Tibial nerve (tissue), 4 donors: ENCODE results near the gene FEZF2. TPM values are rescaled to one million over a fixed set of nuclear protein-coding genes. Genes with fewer than 3 reads are reported as not detected.

ENCODE experiments used
- DNase-seq, 2 donors: peaks; one replicate each; pipeline ENCODE4 v3.0.0-alpha.2; 2019; ENCODE audit warnings: low spot score in 2 of 2
- H3K27ac ChIP-seq, 4 donors: fragments of 200-600 bp; sonication (generic) in 3 of 4; one replicate each; pipeline ENCODE4 v1.5.1; 2017 to 2019; ENCODE audit warnings: mild to moderate bottlenecking in 1 of 4
- H3K27me3 ChIP-seq, 2 donors: fragments of 200-600 bp; sonication (generic) in 1 of 2; one replicate each; pipeline versions ENCODE4 v1.5.1 to v1.6.0; 2017 to 2019
- H3K36me3 ChIP-seq, 3 donors: fragments of 200-600 bp; sonication (generic); one replicate each; pipeline ENCODE4 v1.5.1; 2018 to 2019
- H3K4me1 ChIP-seq, 4 donors: fragments of 200-600 bp; sonication (generic) in 3 of 4; one replicate each; pipeline ENCODE4 v1.5.1; 2017 to 2019
- H3K4me3 ChIP-seq, 4 donors: fragments of 200-600 bp; sonication (generic) in 3 of 4; one replicate each; pipeline ENCODE4 v1.5.1; 2017 to 2019; ENCODE audit warnings: mild to moderate bottlenecking in 1 of 4, moderate library complexity in 1 of 4
- H3K9me3 ChIP-seq, 4 donors: fragments of 200-600 bp; sonication (generic) in 3 of 4; one replicate each; pipeline ENCODE4 v1.5.1; 2017 to 2019
- CTCF ChIP-seq, 5 experiments: fragments of 200-600 bp in 3 of 5; fragments of 450-650 bp in 2 of 5; sonication (generic) in 3 of 5; IDR thresholded peaks; one replicate each; pipeline ENCODE4 v1.5.1; 2016 to 2019; ENCODE audit warnings: antibody characterized with exemption in 5 of 5, mild to moderate bottlenecking in 3 of 5, moderate library complexity in 2 of 5
- EP300 ChIP-seq, 2 donors: sonication (generic); formaldehyde crosslinking; IDR thresholded peaks; one replicate each; pipeline ENCODE4 v1.6.1; 2017; ENCODE audit warnings: antibody characterized with exemption in 2 of 2, mild to moderate bottlenecking in 1 of 2
- POLR2A ChIP-seq, 2 donors: fragments of 450-650 bp; IDR thresholded peaks; one replicate each; pipeline ENCODE4 v1.6.1; 2017; ENCODE audit warnings: antibody characterized with exemption in 2 of 2, mild to moderate bottlenecking in 2 of 2, moderate library complexity in 2 of 2
- WGBS, 2 donors: methylation state at CpG; one replicate each; pipeline ENCODE4 v1.1.5; 2018; 5-methylcytosine and 5-hydroxymethylcytosine counted together
- total RNA-seq, 4 donors: library from RNA; depleted of rRNA; stranded (reverse); fragments of >200 nt; gene quantifications; one replicate each; pipeline ENCODE4 v1.1.0, GENCODE V29; 2016

FEZF2 gene
- not detected for total RNA-seq

- Histone ChIP-seq H3K36me3 (no peaks in the 10 kb centered on the region), H3K27me3 (peaks cover 12 to 98% of the 10 kb centered on the region in 2 donors), H3K9me3 (no peaks in the 10 kb centered on the region), H3K4me3 (peak within 1 kb of the TSS in 3 of 4 donors; percentile 14 to 38 (median 25)), H3K27ac (no peak within 1 kb of the TSS), H3K4me1 (peaks cover 0 to 87% (median 27%) of the 10 kb centered on the region in 4 donors)
- TF ChIP-seq POLR2A (IDR thresholded peaks at IDR 0.05) = no peak
- no peak for TF ChIP-seq CTCF (IDR thresholded peaks at IDR 0.05)
- TF ChIP-seq EP300 (IDR thresholded peaks at IDR 0.05) = no peak
- no peak for DNase-seq
- WGBS, 2 donors = 1 to 2% methylated on average over 23 to 28 of the region's 28 CpGs
Measured at GRCh38 chr3:62373215-62373614, at the start of gene FEZF2. TSS of gene FEZF2 (minus strand) at chr3:62373550. CDS start at chr3:62372868, 682 bp downstream.

- TF ChIP-seq POLR2A (IDR thresholded peaks at IDR 0.05) (no peak), CTCF (IDR thresholded peaks at IDR 0.05) (no peak), EP300 (IDR thresholded peaks at IDR 0.05) (no peak)
- Histone ChIP-seq H3K36me3 (no peaks in the 10 kb centered on the region), H3K9me3 (no peaks in the 10 kb centered on the region), H3K4me3 (no peak overlapping the region), H3K27ac (no peak overlapping the region), H3K27me3 (no peaks in the 10 kb centered on the region), H3K4me1 (no peaks in the 10 kb centered on the region)
- WGBS, 2 donors = 76 to 77% methylated on average over 10 of the region's 10 CpGs
- DNase-seq = no peak
Measured at GRCh38 chr3:62421207-62421606, 47.9 kb upstream of the FEZF2 start.

GRCh38 chr3:62416144-62416543 is 42.8 kb upstream of the FEZF2 start:
- DNase-seq = no peak
- Histone ChIP-seq H3K4me3 (no peak overlapping the region), H3K36me3 (no peaks in the 10 kb centered on the region), H3K9me3 (no peaks in the 10 kb centered on the region), H3K27me3 (no peaks in the 10 kb centered on the region), H3K4me1 (no peaks in the 10 kb centered on the region), H3K27ac (no peak overlapping the region)
- 43 to 53% methylated on average over 3 of the region's 3 CpGs for WGBS, 2 donors
- TF ChIP-seq POLR2A (IDR thresholded peaks at IDR 0.05) (no peak), EP300 (IDR thresholded peaks at IDR 0.05) (no peak), CTCF (IDR thresholded peaks at IDR 0.05) (no peak)

GRCh38 chr3:62415312-62415801 is 42.0 kb upstream of the FEZF2 start:
- Histone ChIP-seq H3K9me3 (no peaks in the 10 kb centered on the region), H3K4me3 (no peak overlapping the region), H3K27ac (no peak overlapping the region), H3K27me3 (no peaks in the 10 kb centered on the region), H3K36me3 (no peaks in the 10 kb centered on the region), H3K4me1 (no peaks in the 10 kb centered on the region)
- WGBS, 2 donors = 33 to 34% methylated on average over 9 of the region's 9 CpGs
- no peak for DNase-seq
- TF ChIP-seq EP300 (IDR thresholded peaks at IDR 0.05) = no peak
- no peak for TF ChIP-seq CTCF (IDR thresholded peaks at IDR 0.05)
- TF ChIP-seq POLR2A (IDR thresholded peaks at IDR 0.05) = no peak

GRCh38 chr3:62414786-62415185 is 41.4 kb upstream of the FEZF2 start:
- no peak overlapping the region for H3K4me3 ChIP-seq
- 66 to 70% methylated on average over 11 of the region's 11 CpGs for WGBS, 2 donors
- no peaks in the 10 kb centered on the region for H3K4me1 ChIP-seq
- no peaks in the 10 kb centered on the region for H3K9me3 ChIP-seq
- TF ChIP-seq CTCF (IDR thresholded peaks at IDR 0.05) (no peak), EP300 (IDR thresholded peaks at IDR 0.05) (no peak), POLR2A (IDR thresholded peaks at IDR 0.05) (no peak)
- H3K27ac ChIP-seq = no peak overlapping the region
- no peaks in the 10 kb centered on the region for H3K27me3 ChIP-seq
- DNase-seq = no peak
- no peaks in the 10 kb centered on the region for H3K36me3 ChIP-seq
